Ramos (cell line): Measurements from ENCODE around the gene GART.
"Not testable (repeated sequence)": the region's sequence is repeated elsewhere in the genome, so short reads cannot be mapped to it uniquely, and the experiment has no call there.

Source experiments
- in situ Hi-C: fragments of 300-500 bp; cut with MboI; formaldehyde crosslinking; loops from one replicate; pipeline ENCODE4 v1.14.3; 2022; ENCODE audit warnings: low sequenced_read_pairs; ENCODE audit not compliant: unreplicated experiment

Gene GART

GRCh38 chr21:33541756-33542639 is at the start of gene GART:
Gene GART (minus strand): TSS chr21:33542117. CDS start chr21:33539315, 2,802 bp downstream.
- in situ Hi-C loops = no loop called here

- in situ Hi-C loops = no loop called here
These were observed 46.8 kb upstream of the GART start, which contains the start of gene DONSON for GRCh38 chr21:33588485-33589335. Gene DONSON (minus strand): TSS chr21:33588684. CDS start chr21:33588641, 43 bp downstream.

- in situ Hi-C loops = no loop called here
These were observed 46.0 kb upstream of the GART start for GRCh38 chr21:33587792-33588484.

- in situ Hi-C loops = no loop called here
These were observed 45.0 kb upstream of the GART start for GRCh38 chr21:33586927-33587326.

GRCh38 chr21:33584455-33584854 is 42.5 kb upstream of the GART start:
- in situ Hi-C loops = no loop called here

- in situ Hi-C loops = no loop called here
These were observed 37.1 kb upstream of the GART start for GRCh38 chr21:33578959-33579542.

GRCh38 chr21:33578214-33578613 is 36.3 kb upstream of the GART start:
- in situ Hi-C loops = no loop called here

GRCh38 chr21:33576741-33577141 is 34.8 kb upstream of the GART start:
- in situ Hi-C loops = not testable (repeated sequence)

- in situ Hi-C loops = no loop called here
These were observed 30.4 kb upstream of the GART start for GRCh38 chr21:33572350-33572749.

GRCh38 chr21:33569991-33570390 is 28.1 kb upstream of the GART start:
- in situ Hi-C loops = no loop called here

- in situ Hi-C loops = no loop called here
These were observed 26.5 kb upstream of the GART start for GRCh38 chr21:33568448-33568847.

- in situ Hi-C loops = no loop called here
These were observed 26.0 kb upstream of the GART start for GRCh38 chr21:33567914-33568313.

- in situ Hi-C loops = no loop called here
These were observed 24.6 kb upstream of the GART start for GRCh38 chr21:33566514-33566913.

- in situ Hi-C loops = no loop called here
These were observed 20.5 kb upstream of the GART start for GRCh38 chr21:33562389-33562788.

- in situ Hi-C loops = no loop called here
These were observed 19.5 kb upstream of the GART start for GRCh38 chr21:33561373-33561772.

GRCh38 chr21:33560965-33561364 is 19.0 kb upstream of the GART start:
- in situ Hi-C loops = no loop called here

GRCh38 chr21:33559813-33560212 is 17.9 kb upstream of the GART start:
- in situ Hi-C loops = no loop called here

- in situ Hi-C loops = no loop called here
These were observed 17.0 kb upstream of the GART start for GRCh38 chr21:33558777-33559421.

GRCh38 chr21:33557447-33557846 is 15.5 kb upstream of the GART start:
- in situ Hi-C loops = no loop called here

- in situ Hi-C loops = no loop called here
These were observed 13.0 kb upstream of the GART start for GRCh38 chr21:33554982-33555344.
